K562 (cell line): ENCODE data around the gene PDIA3. TPM values are rescaled to one million over a fixed set of nuclear protein-coding genes. Genes with fewer than 3 reads are reported as not detected.

Experiments
- ATF1 ChIP-seq, 2 experiments: fragments of 450-650 bp in 1 of 2; IDR thresholded peaks; 2 replicates each; pipeline ENCODE4 v1.6.1; 2016; ENCODE audit warnings: missing compliant biosample characterization in 1 of 2, missing genetic modification characterization in 1 of 2
- CBFA2T3 ChIP-seq: fragments of 450-650 bp; IDR thresholded peaks from 2 replicates; pipeline ENCODE4 v1.6.1; 2017
- CSDE1 ChIP-seq, 2 experiments: fragments of 450-650 bp; IDR thresholded peaks; 2 replicates each; pipeline ENCODE4 v1.6.1; 2016; ENCODE audit warnings: mild to moderate bottlenecking in 1 of 2
- ELF2 ChIP-seq: fragments of 250-450 bp; sonication (Bioruptor Pico); IDR thresholded peaks from 2 replicates; pipeline ENCODE4 v1.5.0; 2021; ENCODE audit warnings: mild to moderate bottlenecking
- FOXA1 ChIP-seq: fragments of 450-650 bp; IDR thresholded peaks from 2 replicates; pipeline ENCODE4 v1.6.1; 2016; ENCODE audit warnings: mild to moderate bottlenecking, borderline replicate concordance
- GTF2E2 ChIP-seq: fragments of 200-800 bp; sonication (Bioruptor generic); IDR thresholded peaks from 2 replicates; pipeline ENCODE4 v1.6.1; 2016; ENCODE audit warnings: missing genetic modification characterization, missing compliant biosample characterization
- HMG20A ChIP-seq: fragments of 450-650 bp; formaldehyde crosslinking; conservative IDR thresholded peaks from 2 replicates; pipeline ENCODE4 v1.4.0; 2020; ENCODE audit warnings: mild to moderate bottlenecking, mixed read lengths
- MAFG ChIP-seq: fragments of 450-650 bp; conservative IDR thresholded peaks from 2 replicates; pipeline ENCODE4 v1.6.1; 2016; ENCODE audit warnings: missing genetic modification characterization, missing compliant biosample characterization
- MXI1 ChIP-seq: IDR thresholded peaks from 2 replicates; pipeline ENCODE4 v1.6.1; 2011; ENCODE audit warnings: low read depth, mild to moderate bottlenecking, improper control_type of control experiment, low read length
- ZNF41 ChIP-seq: fragments of 250-450 bp; sonication (Bioruptor Pico); conservative IDR thresholded peaks from 2 replicates; pipeline ENCODE4 v1.4.0; 2020; ENCODE audit warnings: mild to moderate bottlenecking
- polyA plus RNA-seq, 8 experiments: library from polyadenylated mRNA; depleted of rRNA in 4 of 8; stranded (reverse) in 5 of 8; unstranded in 3 of 8; fragments of >200 nt; fragmentation: Nextera tagmentation in 2 of 8; fragmentation: Illumina TruSeq in 1 of 8; extraction: Ambion mirVana in 2 of 8; extraction: Trizol in 1 of 8; gene quantifications; 2 replicates each; pipeline versions ENCODE4 v1.2.1 to v1.2.3, GENCODE V29; 2011 to 2014; ENCODE audit warnings: inconsistent platforms in 1 of 8, missing spikeins in 1 of 8
- total RNA-seq, 7 experiments: library from RNA; depleted of rRNA in 6 of 7; stranded (reverse); fragments of >200 nt in 6 of 7; fragmentation: Illumina TruSeq in 2 of 7; extraction: Trizol in 2 of 7; gene quantifications; 2 replicates each; pipeline versions ENCODE4 v1.2.1 to v1.2.3, GENCODE V29; 2011 to 2021; ENCODE audit warnings: low replicate concordance in 1 of 7
- TF ChIP-seq, protein P1 (sequence below): fragments of 450-650 bp; conservative IDR thresholded peaks from 2 replicates; pipeline ENCODE4 v1.6.1; 2016; ENCODE audit warnings: missing genetic modification characterization, low read depth, mild to moderate bottlenecking, control low read depth, missing compliant biosample characterization
- TF ChIP-seq, protein P2 (sequence below): fragments of 450-650 bp; IDR thresholded peaks from 2 replicates; pipeline ENCODE4 v1.6.1; 2016; ENCODE audit warnings: low read depth
- TF ChIP-seq, protein P3 (sequence below): fragments of 450-650 bp; formaldehyde crosslinking; IDR thresholded peaks from 2 replicates; pipeline ENCODE4 v1.4.0; 2020; ENCODE audit warnings: mild to moderate bottlenecking, moderate library complexity
- TF ChIP-seq, protein P4 (sequence below): sonication (generic); formaldehyde crosslinking; IDR thresholded peaks from 2 replicates; pipeline ENCODE4 v1.8.0; 2022; ENCODE audit warnings: mild to moderate bottlenecking, missing genetic modification reagents, borderline replicate concordance

Gene PDIA3
- total and polyA plus RNA-seq, 9 of the 15 experiments (the other 6 are each of a cell fraction or from before 2014, with no cell fraction given) = 13.5 to 386 (median 149) TPM

DNA sequence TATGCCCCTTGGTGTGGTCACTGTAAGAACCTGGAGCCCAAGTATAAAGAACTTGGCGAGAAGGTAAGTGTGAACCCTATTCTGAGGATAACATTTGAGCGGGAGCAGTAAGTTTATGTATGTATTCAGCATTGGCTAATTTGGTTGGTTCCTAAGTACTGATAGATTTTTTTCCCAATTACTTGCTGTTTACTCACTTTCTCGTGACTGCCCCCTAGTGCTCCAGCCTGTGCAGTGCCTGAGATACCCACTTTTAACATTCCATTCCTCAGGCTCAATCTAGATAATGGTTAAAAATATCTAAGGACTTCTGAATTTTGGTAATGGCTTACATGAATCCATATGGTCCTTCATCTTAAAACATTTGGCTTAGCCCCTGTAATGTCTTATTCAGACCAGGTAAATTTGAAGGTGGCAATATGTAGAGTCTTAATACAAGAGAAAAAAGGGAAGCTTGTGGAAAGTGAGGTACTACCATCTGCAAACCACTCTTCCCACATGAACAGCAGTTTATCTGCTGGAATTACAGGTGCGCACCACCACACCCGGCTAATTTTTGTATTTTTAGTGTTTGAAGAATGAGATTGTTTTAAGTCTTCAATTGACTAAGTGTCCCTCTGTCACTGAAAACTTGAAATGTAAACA, 23.5 kb downstream of the PDIA3 start (continued):
- TF ChIP-seq ATF1 (CRISPR knock-in tag; IDR thresholded peaks at IDR 0.05) (no peak), ATF1 (tag; IDR thresholded peaks at IDR 0.05) (no peak), GTF2E2 (tag) (no peak), ZNF41 (CRISPR knock-in tag) (no peak), MAFG (no peak), MXI1 (no peak), CSDE1 (IDR thresholded peaks at IDR 0.05) (no peak), ELF2 (CRISPR knock-in tag) (no peak), HMG20A (CRISPR knock-in tag) (no peak), CBFA2T3 (no peak), FOXA1 (no peak)
- TF ChIP-seq, protein P1, sequence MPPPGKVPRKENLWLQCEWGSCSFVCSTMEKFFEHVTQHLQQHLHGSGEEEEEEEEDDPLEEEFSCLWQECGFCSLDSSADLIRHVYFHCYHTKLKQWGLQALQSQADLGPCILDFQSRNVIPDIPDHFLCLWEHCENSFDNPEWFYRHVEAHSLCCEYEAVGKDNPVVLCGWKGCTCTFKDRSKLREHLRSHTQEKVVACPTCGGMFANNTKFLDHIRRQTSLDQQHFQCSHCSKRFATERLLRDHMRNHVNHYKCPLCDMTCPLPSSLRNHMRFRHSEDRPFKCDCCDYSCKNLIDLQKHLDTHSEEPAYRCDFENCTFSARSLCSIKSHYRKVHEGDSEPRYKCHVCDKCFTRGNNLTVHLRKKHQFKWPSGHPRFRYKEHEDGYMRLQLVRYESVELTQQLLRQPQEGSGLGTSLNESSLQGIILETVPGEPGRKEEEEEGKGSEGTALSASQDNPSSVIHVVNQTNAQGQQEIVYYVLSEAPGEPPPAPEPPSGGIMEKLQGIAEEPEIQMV (tag) = no peak
- TF ChIP-seq, protein P2, sequence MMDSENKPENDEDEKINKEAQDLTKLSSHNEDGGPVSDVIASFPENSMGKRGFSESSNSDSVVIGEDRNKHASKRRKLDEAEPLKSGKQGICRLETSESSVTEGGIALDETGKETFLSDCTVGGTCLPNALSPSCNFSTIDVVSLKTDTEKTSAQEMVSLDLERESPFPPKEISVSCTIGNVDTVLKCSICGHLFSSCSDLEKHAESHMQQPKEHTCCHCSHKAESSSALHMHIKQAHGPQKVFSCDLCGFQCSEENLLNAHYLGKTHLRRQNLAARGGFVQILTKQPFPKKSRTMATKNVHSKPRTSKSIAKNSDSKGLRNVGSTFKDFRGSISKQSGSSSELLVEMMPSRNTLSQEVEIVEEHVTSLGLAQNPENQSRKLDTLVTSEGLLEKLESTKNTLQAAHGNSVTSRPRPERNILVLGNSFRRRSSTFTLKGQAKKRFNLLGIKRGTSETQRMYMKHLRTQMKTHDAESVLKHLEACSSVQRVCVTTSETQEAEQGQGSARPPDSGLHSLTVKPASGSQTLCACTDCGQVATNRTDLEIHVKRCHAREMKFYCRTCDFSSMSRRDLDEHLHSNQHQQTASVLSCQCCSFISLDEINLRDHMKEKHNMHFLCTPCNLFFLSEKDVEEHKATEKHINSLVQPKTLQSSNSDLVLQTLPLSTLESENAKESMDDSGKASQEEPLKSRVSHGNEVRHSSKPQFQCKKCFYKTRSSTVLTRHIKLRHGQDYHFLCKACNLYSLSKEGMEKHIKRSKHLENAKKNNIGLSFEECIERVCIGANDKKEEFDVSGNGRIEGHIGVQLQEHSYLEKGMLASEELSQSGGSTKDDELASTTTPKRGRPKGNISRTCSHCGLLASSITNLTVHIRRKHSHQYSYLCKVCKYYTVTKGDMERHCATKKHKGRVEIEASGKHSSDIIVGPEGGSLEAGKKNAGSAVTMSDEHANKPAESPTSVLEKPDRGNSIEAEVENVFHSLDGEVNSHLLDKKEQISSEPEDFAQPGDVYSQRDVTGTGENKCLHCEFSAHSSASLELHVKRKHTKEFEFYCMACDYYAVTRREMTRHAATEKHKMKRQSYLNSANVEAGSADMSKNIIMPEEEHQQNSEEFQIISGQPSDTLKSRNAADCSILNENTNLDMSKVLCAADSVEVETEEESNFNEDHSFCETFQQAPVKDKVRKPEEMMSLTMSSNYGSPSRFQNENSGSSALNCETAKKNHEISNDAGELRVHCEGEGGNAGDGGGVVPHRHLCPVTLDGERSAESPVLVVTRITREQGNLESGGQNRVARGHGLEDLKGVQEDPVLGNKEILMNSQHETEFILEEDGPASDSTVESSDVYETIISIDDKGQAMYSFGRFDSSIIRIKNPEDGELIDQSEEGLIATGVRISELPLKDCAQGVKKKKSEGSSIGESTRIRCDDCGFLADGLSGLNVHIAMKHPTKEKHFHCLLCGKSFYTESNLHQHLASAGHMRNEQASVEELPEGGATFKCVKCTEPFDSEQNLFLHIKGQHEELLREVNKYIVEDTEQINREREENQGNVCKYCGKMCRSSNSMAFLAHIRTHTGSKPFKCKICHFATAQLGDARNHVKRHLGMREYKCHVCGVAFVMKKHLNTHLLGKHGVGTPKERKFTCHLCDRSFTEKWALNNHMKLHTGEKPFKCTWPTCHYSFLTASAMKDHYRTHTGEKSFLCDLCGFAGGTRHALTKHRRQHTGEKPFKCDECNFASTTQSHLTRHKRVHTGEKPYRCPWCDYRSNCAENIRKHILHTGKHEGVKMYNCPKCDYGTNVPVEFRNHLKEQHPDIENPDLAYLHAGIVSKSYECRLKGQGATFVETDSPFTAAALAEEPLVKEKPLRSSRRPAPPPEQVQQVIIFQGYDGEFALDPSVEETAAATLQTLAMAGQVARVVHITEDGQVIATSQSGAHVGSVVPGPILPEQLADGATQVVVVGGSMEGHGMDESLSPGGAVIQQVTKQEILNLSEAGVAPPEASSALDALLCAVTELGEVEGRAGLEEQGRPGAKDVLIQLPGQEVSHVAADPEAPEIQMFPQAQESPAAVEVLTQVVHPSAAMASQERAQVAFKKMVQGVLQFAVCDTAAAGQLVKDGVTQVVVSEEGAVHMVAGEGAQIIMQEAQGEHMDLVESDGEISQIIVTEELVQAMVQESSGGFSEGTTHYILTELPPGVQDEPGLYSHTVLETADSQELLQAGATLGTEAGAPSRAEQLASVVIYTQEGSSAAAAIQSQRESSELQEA = no peak
- TF ChIP-seq, protein P3, sequence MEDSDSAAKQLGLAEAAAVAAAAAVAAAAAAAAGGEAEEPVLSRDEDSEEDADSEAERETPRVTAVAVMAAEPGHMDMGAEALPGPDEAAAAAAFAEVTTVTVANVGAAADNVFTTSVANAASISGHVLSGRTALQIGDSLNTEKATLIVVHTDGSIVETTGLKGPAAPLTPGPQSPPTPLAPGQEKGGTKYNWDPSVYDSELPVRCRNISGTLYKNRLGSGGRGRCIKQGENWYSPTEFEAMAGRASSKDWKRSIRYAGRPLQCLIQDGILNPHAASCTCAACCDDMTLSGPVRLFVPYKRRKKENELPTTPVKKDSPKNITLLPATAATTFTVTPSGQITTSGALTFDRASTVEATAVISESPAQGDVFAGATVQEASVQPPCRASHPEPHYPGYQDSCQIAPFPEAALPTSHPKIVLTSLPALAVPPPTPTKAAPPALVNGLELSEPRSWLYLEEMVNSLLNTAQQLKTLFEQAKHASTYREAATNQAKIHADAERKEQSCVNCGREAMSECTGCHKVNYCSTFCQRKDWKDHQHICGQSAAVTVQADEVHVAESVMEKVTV (CRISPR knock-in tag) = no peak; the same call in 1 of the 2 replicates
- TF ChIP-seq, protein P4, sequence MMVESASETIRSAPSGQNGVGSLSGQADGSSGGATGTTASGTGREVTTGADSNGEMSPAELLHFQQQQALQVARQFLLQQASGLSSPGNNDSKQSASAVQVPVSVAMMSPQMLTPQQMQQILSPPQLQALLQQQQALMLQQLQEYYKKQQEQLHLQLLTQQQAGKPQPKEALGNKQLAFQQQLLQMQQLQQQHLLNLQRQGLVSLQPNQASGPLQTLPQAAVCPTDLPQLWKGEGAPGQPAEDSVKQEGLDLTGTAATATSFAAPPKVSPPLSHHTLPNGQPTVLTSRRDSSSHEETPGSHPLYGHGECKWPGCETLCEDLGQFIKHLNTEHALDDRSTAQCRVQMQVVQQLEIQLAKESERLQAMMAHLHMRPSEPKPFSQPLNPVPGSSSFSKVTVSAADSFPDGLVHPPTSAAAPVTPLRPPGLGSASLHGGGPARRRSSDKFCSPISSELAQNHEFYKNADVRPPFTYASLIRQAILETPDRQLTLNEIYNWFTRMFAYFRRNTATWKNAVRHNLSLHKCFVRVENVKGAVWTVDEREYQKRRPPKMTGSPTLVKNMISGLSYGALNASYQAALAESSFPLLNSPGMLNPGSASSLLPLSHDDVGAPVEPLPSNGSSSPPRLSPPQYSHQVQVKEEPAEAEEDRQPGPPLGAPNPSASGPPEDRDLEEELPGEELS (CRISPR knock-in tag) = no peak
